GM12878 (cell line): ENCODE data around the gene IFI35. TPM values are rescaled to one million over a fixed set of nuclear protein-coding genes. Genes with fewer than 3 reads are reported as not detected.

ENCODE experiments used
- ATAC-seq: fragments of 200-7000 bp; cut with Tn5 transposase; 3 replicates; pipeline ENCODE4 v1.9.1; 2020; ENCODE audit warnings: mild to moderate bottlenecking, moderate library complexity
- BruUV-seq: library from RNA; stranded (reverse); fragments of 400-500 nt; replicated peaks from 2 replicates; lab custom pipeline; 2021; lab: Mats Ljungman, UMichigan
- CTCF ChIA-PET: fragments of 300-600 bp; sonication (Branson Sonifier 250); formaldehyde crosslinking; extraction: SDS; loops from one replicate; lab custom pipeline; 2021; ENCODE audit warnings: inconsistent platforms; lab: Yijun Ruan, JAX
- POLR2A ChIA-PET: fragments of 350-600 bp; formaldehyde crosslinking; extraction: SDS; loops from one replicate; lab custom pipeline; 2021; ENCODE audit warnings: inconsistent platforms; lab: Charles Lee
- RAD21 ChIA-PET: fragments of 300-600 bp; sonication (Branson Sonifier 250); formaldehyde crosslinking; loops from one replicate; lab custom pipeline; 2023; ENCODE audit warnings: antibody characterized with exemption; ENCODE audit not compliant: unreplicated experiment; lab: Charles Lee
- SMC1A ChIA-PET: fragments of 300-600 bp; sonication (Branson Sonifier 250); formaldehyde crosslinking; loops from one replicate; lab custom pipeline; 2023; ENCODE audit not compliant: unreplicated experiment, uncharacterized antibody; lab: Charles Lee
- DNase-seq: peaks from one replicate; pipeline ENCODE4 v3.0.0-alpha.2; 2011; ENCODE audit warnings: low read depth, low spot score
- FAIRE-seq: peaks from 3 replicates; lab custom pipeline; 2011; peaks lifted over from hg19 to GRCh38; lab: Jason Lieb, UNC
- H2AFZ ChIP-seq: 2 replicates; pipeline ENCODE4 v1.6.0; 2011; ENCODE audit warnings: low read depth, low read length, control low read depth; ENCODE audit not compliant: control insufficient read depth
- H3K27ac ChIP-seq: 2 replicates; pipeline ENCODE4 v1.5.1; 2011; ENCODE audit warnings: control low read depth; ENCODE audit not compliant: control insufficient read depth, insufficient read depth
- H3K27me3 ChIP-seq, 2 experiments: replicated peaks in 1 of 2; 2 replicates each; pipeline versions ENCODE4 v1.6.0 to v1.6.1; 2011; ENCODE audit warnings: low read length in 1 of 2; ENCODE audit not compliant: control insufficient read depth in 2 of 2, insufficient read depth in 2 of 2
- H3K36me3 ChIP-seq, 2 experiments: 2 replicates each; pipeline ENCODE4 v1.5.1; 2011; ENCODE audit warnings: low read length in 1 of 2; ENCODE audit not compliant: control insufficient read depth in 2 of 2, insufficient read depth in 2 of 2
- H3K4me1 ChIP-seq: 2 replicates; pipeline ENCODE4 v1.6.1; 2011; ENCODE audit warnings: mild to moderate bottlenecking, low read length, moderate library complexity, mixed read lengths; ENCODE audit not compliant: control insufficient read depth, insufficient read depth
- H3K4me2 ChIP-seq: 2 replicates; pipeline ENCODE4 v1.6.0; 2011; ENCODE audit warnings: control low read depth; ENCODE audit not compliant: control insufficient read depth, insufficient read depth
- H3K4me3 ChIP-seq: fragments of 200-600 bp; sonication (generic); 2 replicates; pipeline ENCODE4 v1.5.1; 2016
- H3K79me2 ChIP-seq: 2 replicates; pipeline ENCODE4 v1.6.0; 2011; ENCODE audit warnings: low read length; ENCODE audit not compliant: control insufficient read depth, insufficient read depth
- H3K9ac ChIP-seq: 2 replicates; pipeline ENCODE4 v1.8.0; 2011; ENCODE audit warnings: low read length, control low read depth, mixed read lengths; ENCODE audit not compliant: control insufficient read depth, insufficient read depth
- H3K9me3 ChIP-seq: replicated peaks from 3 replicates; pipeline ENCODE4 v1.5.1; 2011; ENCODE audit warnings: mild to moderate bottlenecking, low read length; ENCODE audit not compliant: control insufficient read depth, insufficient read depth
- H4K20me1 ChIP-seq: 2 replicates; pipeline ENCODE4 v1.6.0; 2011; ENCODE audit not compliant: control insufficient read depth, insufficient read depth
- ASH2L ChIP-seq: fragments of 300-600, 200-600 bp; sonication (generic); IDR thresholded peaks from 2 replicates; pipeline ENCODE4 v1.6.1; 2017; ENCODE audit warnings: low read depth, mild to moderate bottlenecking, borderline replicate concordance
- BACH1 ChIP-seq: fragments of 450-650 bp; IDR thresholded peaks from 2 replicates; pipeline ENCODE4 v1.6.1; 2017; ENCODE audit warnings: mild to moderate bottlenecking, borderline replicate concordance
- BCLAF1 ChIP-seq: fragments of 450-650 bp; IDR thresholded peaks from 2 replicates; pipeline ENCODE4 v1.6.1; 2017; ENCODE audit warnings: antibody characterized with exemption, mild to moderate bottlenecking, moderate library complexity
- E2F4 ChIP-seq: IDR thresholded peaks from 2 replicates; pipeline ENCODE4 v1.6.1; 2012; ENCODE audit warnings: low read depth, low read length, improper control_type of control experiment
- E2F8 ChIP-seq: fragments of 450-650 bp; IDR thresholded peaks from 2 replicates; pipeline ENCODE4 v1.6.1; 2018; ENCODE audit warnings: mild to moderate bottlenecking, low read depth, moderate library complexity; ENCODE audit not compliant: partially characterized antibody
- EGR1 ChIP-seq, 2 experiments: IDR thresholded peaks; 1 replicate in 1 of 2; 2 replicates in 1 of 2; pipeline ENCODE4 v1.6.1; 2011 to 2012; ENCODE audit warnings: low read depth in 2 of 2, low read length in 2 of 2, borderline replicate concordance in 1 of 2, mild to moderate bottlenecking in 1 of 2, moderate library complexity in 1 of 2
- ETV6 ChIP-seq, 2 experiments: fragments of 450-650 bp in 1 of 2; IDR thresholded peaks in 1 of 2; conservative IDR thresholded peaks in 1 of 2; 2 replicates each; pipeline ENCODE4 v1.6.1; 2014; ENCODE audit warnings: antibody characterized with exemption in 1 of 2, borderline replicate concordance in 1 of 2, low read depth in 1 of 2, mild to moderate bottlenecking in 1 of 2, moderate library complexity in 1 of 2
- FOS ChIP-seq: IDR thresholded peaks from 3 replicates; pipeline ENCODE4 v1.6.1; 2011; ENCODE audit warnings: borderline replicate concordance; ENCODE audit not compliant: insufficient read length; ENCODE audit errors: extremely low read depth
- HDAC6 ChIP-seq: fragments of 200-600 bp; sonication (generic); IDR thresholded peaks from one replicate; pipeline ENCODE4 v1.8.0; 2017; ENCODE audit warnings: antibody characterized with exemption; ENCODE audit not compliant: unreplicated experiment
- JUNB ChIP-seq: IDR thresholded peaks from 2 replicates; pipeline ENCODE4 v1.6.1; 2016; ENCODE audit warnings: antibody characterized with exemption, mild to moderate bottlenecking
- MTA3 ChIP-seq: IDR thresholded peaks from 2 replicates; pipeline ENCODE4 v1.6.1; 2012; ENCODE audit warnings: low read length, inconsistent platforms, borderline replicate concordance
- NR2C1 ChIP-seq: fragments of 450-650 bp; IDR thresholded peaks from 2 replicates; pipeline ENCODE4 v1.6.1; 2017; ENCODE audit warnings: antibody characterized with exemption, mild to moderate bottlenecking, moderate library complexity
- RAD21 ChIP-seq: IDR thresholded peaks from 2 replicates; pipeline ENCODE4 v1.6.1; 2011; ENCODE audit warnings: mild to moderate bottlenecking, low read depth, low read length, moderate library complexity; ENCODE audit not compliant: insufficient read depth
- SIN3A ChIP-seq: IDR thresholded peaks from 2 replicates; pipeline ENCODE4 v1.6.1; 2012; ENCODE audit warnings: low read depth, low read length, improper control_type of control experiment
- SMAD1 ChIP-seq: fragments of 450-650 bp; IDR thresholded peaks from 2 replicates; pipeline ENCODE4 v1.6.1; 2018; ENCODE audit warnings: mild to moderate bottlenecking, low read depth; ENCODE audit not compliant: partially characterized antibody
- YBX1 ChIP-seq: fragments of 450-650 bp; IDR thresholded peaks from 2 replicates; pipeline ENCODE4 v1.6.1; 2016; ENCODE audit warnings: antibody characterized with exemption
- WGBS: methylation state at CpG from one replicate; pipeline ENCODE4 v1.1.6; 2016; ENCODE audit warnings: low lambda C conversion rate; ENCODE audit not compliant: insufficient replicate concordance, insufficient coverage; ENCODE audit errors: missing lambda C conversion rate; 5-methylcytosine and 5-hydroxymethylcytosine counted together
- in situ Hi-C: fragments of 300-500 bp; cut with MboI; formaldehyde crosslinking; loops from 9 replicates; pipeline ENCODE4 v1.14.3; 2018; ENCODE audit warnings: mixed read lengths
- intact Hi-C: fragments of 100-400 bp; cut with micrococcal nuclease; formaldehyde crosslinking; loops from one replicate; pipeline ENCODE4 v1.14.2; 2022; ENCODE audit not compliant: unreplicated experiment
- polyA plus RNA-seq, 11 experiments: library from polyadenylated mRNA; depleted of rRNA in 4 of 11; unstranded in 6 of 11; stranded (reverse) in 5 of 11; fragments of >200 nt; fragmentation: Nextera tagmentation in 4 of 11; fragmentation: Illumina TruSeq in 1 of 11; extraction: Ambion mirVana in 4 of 11; extraction: Trizol in 1 of 11; gene quantifications; 1 replicate in 1 of 11; 2 replicates in 10 of 11; pipeline versions ENCODE4 v1.2.1 to v1.2.3, GENCODE V29; 2011 to 2016; ENCODE audit warnings: inconsistent platforms in 2 of 11, missing spikeins in 2 of 11, low read depth in 1 of 11
- total RNA-seq, 4 experiments: library from RNA; depleted of rRNA in 3 of 4; stranded (reverse); fragments of >200 nt in 3 of 4; fragmentation: Illumina TruSeq in 1 of 4; extraction: Trizol in 1 of 4; gene quantifications; 2 replicates each; pipeline versions ENCODE4 v1.2.1 to v1.2.3, GENCODE V29; 2013 to 2021

Gene IFI35
- total and polyA plus RNA-seq, 10 of the 15 experiments (the other 5 are each of a cell fraction or from before 2014, with no cell fraction given) = 18.4 to 92.2 (median 65.3) TPM

GRCh38 chr17:42985225-42985624 lies 21.4 kb upstream of the IFI35 start:
- peak; percentile 73 for DNase-seq
- peak; percentile 80 for FAIRE-seq
- ChIA-PET POLR2A (interaction anchor here (0.6 to 3.3 kb wide), 9 partner anchors 9 to 512 kb away, joined by 3 to 21 read pairs (median 3); partner anchors contain the start of gene RPL27), CTCF (interaction anchor here (1.0 to 6.4 kb wide), 6 partner anchors 12 to 407 kb away, joined by 3 to 66 read pairs (median 4); partner anchors contain the start of genes AARSD1, BECN1, RND2 and RPL27), RAD21 (interaction anchor here (0.6 to 3.3 kb wide), 5 partner anchors 13 to 222 kb away, joined by 3 to 31 read pairs (median 5); partner anchors contain the start of genes IFI35, RPL27 and VAT1), SMC1A (interaction anchor here (0.7 to 5.8 kb wide), 7 partner anchors 11 to 146 kb away, joined by 3 to 47 read pairs (median 4); partner anchors contain the start of genes AARSD1, IFI35 and RPL27)
- ATAC-seq = peak; percentile 83
- BruUV-seq = no TSS peak
- Histone ChIP-seq H3K27ac (peak overlapping the region; percentile 79), H3K4me1 (peaks cover 20% of the 10 kb centered on the region), H3K9me3 (no peaks in the 10 kb centered on the region), H3K27me3 (no peaks in the 10 kb centered on the region), H4K20me1 (no peaks in the 10 kb centered on the region), H3K9ac (peak overlapping the region; percentile 32), H2AFZ (no peak overlapping the region), H3K4me3 (peak overlapping the region; percentile 35), H3K36me3 (peaks cover 5 to 21% of the 10 kb centered on the region in 2 experiments), H3K4me2 (peak overlapping the region; percentile 78), H3K79me2 (peaks cover 40% of the 10 kb centered on the region)
- intact Hi-C loops (no loop called here), in situ Hi-C loops (no loop called here)
- WGBS = 0% methylated on average over 1 of the region's 1 CpG
- TF ChIP-seq E2F8 (no peak), YBX1 (no peak), JUNB (no peak), ASH2L (no peak), RAD21 (no peak; the same call in 1 of the 2 replicates), BCLAF1 (no peak), E2F4 (no peak), EGR1 (IDR thresholded peaks at IDR 0.05; ENCODE audit: borderline replicate concordance in 1 of 2, low read depth in 2 of 2, low read length in 2 of 2) (no peak), SIN3A (no peak), FOS (no peak), BACH1 (peak; percentile 41; the same call in 1 of the 2 replicates), ETV6 (conservative IDR thresholded peaks at IDR 0.05 in 1 of 2, IDR thresholded peaks at IDR 0.05 in 1 of 2; ENCODE audit: borderline replicate concordance in 1 of 2, low read depth in 1 of 2) (peak in 1 of 2 experiments; percentile 61; a peak in 1 of 4 replicates), SMAD1 (no peak), NR2C1 (no peak), HDAC6 (no peak), MTA3 (no peak; the same call in 1 of the 2 replicates)
